Measurements from ENCODE around the gene IPO7. TPM values are rescaled to one million over a fixed set of nuclear protein-coding genes. Genes with fewer than 3 reads are reported as not detected.

IPO7 gene
- total RNA-seq, 1 experiment from 2014 or later = 205 TPM

DNA sequence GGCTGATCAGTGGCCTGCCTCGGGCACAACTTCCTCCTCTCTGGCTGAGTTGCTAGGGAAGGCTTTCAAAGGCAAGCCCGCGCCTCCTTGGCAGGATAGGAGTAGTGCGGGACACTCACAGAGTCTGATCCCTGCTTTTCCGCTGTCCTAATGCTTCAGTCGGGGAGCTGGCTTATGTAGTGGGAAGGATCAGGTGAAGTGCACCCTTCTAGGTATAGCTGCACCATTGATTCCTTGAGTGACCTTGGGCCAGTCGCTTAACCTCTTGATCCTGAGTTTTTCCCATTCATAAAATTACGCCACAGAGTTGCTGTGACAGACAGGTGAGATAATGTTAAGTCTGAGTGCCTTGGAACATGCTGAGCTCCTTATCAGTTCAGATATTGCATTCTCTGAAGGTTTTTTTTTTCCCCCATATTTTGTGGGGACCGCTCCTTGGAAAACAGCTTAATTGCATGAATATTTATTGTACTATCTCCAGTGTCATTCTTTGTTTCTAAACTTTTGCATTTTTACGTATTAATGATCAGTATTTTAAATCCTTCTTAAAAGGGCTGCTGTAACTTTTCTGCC is 961 bp downstream of the IPO7 start:
- Histone ChIP-seq H3K56ac (ENCODE audit: insufficient read length, low read depth, low read length) (no peak overlapping the region), H4K20me1 (ENCODE audit: control insufficient read depth, insufficient read depth, insufficient read length) (no peaks in the 10 kb centered on the region), H3K23me2 (ENCODE audit: insufficient read length, low read depth, low read length, poor library complexity, severe bottlenecking) (no peaks in the 10 kb centered on the region), H3K23ac (ENCODE audit: insufficient read length, low read depth, low read length) (no peak overlapping the region), H2BK20ac (ENCODE audit: low read depth, low read length, poor library complexity, severe bottlenecking) (no peak overlapping the region), H3K9me3 (ENCODE audit: control insufficient read depth, low read depth, low read length) (no peaks in the 10 kb centered on the region), H3K14ac (ENCODE audit: insufficient read depth, low read length) (peak overlapping the region; percentile 98), H3K4me2 (ENCODE audit: insufficient read depth, insufficient read length, low read length) (peak overlapping the region; percentile 75), H3K4ac (ENCODE audit: low read depth, low read length) (no peak overlapping the region), H3K9ac (ENCODE audit: extremely low read depth, insufficient read length, low read length) (peak overlapping the region; percentile 94), H2AK5ac (ENCODE audit: insufficient read length, low read length) (no peak overlapping the region), H3T11ph (ENCODE audit: low read length) (no peak overlapping the region), H3K18ac (ENCODE audit: insufficient read length, low read depth, low read length) (no peak overlapping the region), H2BK120ac (ENCODE audit: low read depth, low read length, poor library complexity, severe bottlenecking) (no peak overlapping the region), H4K91ac (ENCODE audit: insufficient read length, low read depth, low read length) (no peak overlapping the region), H3K79me2 (ENCODE audit: insufficient read depth, low read length) (peaks cover 45% of the 10 kb centered on the region), H4K8ac (replicated peaks; ENCODE audit: insufficient read length, low read depth, low read length) (no peak overlapping the region), H3K27me3 (ENCODE audit: insufficient read depth, low read length) (no peaks in the 10 kb centered on the region), H4K5ac (ENCODE audit: insufficient read length, low read depth, low read length) (no peak overlapping the region), H2BK5ac (ENCODE audit: insufficient read length, low read length) (no peak overlapping the region), H2BK12ac (ENCODE audit: insufficient read length, low read depth, low read length) (no peak overlapping the region), H3K4me1 (ENCODE audit: insufficient read depth, low read length) (no peaks in the 10 kb centered on the region), H3K79me1 (ENCODE audit: insufficient read depth, low read depth, low read length, poor library complexity, severe bottlenecking) (no peaks in the 10 kb centered on the region), H3K27ac (ENCODE audit: insufficient read length, low read depth, low read length) (no peak overlapping the region), H2AFZ (ENCODE audit: low read length) (no peak overlapping the region), H2BK15ac (ENCODE audit: low read depth, low read length) (no peak overlapping the region)
- no peak for DNase-seq
- peaks cover 22 to 33% of the 10 kb centered on the region in 2 experiments for H3K4me1 Mint-ChIP-seq
- no CpG with 5 or more reads among the region's 10 CpGs for WGBS (ENCODE audit: extremely low coverage, insufficient read length, low lambda C conversion rate)
- peaks cover 11 to 39% (median 15%) of the 10 kb centered on the region in 3 experiments; a peak in 6 of 7 replicates for H3K36me3 Mint-ChIP-seq (ENCODE audit: insufficient read depth in 1 of 3, low read depth in 3 of 3)
- H3K27me3 Mint-ChIP-seq (ENCODE audit: low read depth) = no peaks in the 10 kb centered on the region
- TF ChIP-seq, protein P1, sequence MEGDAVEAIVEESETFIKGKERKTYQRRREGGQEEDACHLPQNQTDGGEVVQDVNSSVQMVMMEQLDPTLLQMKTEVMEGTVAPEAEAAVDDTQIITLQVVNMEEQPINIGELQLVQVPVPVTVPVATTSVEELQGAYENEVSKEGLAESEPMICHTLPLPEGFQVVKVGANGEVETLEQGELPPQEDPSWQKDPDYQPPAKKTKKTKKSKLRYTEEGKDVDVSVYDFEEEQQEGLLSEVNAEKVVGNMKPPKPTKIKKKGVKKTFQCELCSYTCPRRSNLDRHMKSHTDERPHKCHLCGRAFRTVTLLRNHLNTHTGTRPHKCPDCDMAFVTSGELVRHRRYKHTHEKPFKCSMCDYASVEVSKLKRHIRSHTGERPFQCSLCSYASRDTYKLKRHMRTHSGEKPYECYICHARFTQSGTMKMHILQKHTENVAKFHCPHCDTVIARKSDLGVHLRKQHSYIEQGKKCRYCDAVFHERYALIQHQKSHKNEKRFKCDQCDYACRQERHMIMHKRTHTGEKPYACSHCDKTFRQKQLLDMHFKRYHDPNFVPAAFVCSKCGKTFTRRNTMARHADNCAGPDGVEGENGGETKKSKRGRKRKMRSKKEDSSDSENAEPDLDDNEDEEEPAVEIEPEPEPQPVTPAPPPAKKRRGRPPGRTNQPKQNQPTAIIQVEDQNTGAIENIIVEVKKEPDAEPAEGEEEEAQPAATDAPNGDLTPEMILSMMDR (conservative IDR thresholded peaks at IDR 0.05) = no peak
- peak overlapping the region; percentile 96 to 97 for H3K4me3 Mint-ChIP-seq
- H3K9me3 Mint-ChIP-seq = peaks cover 2 to 4% of the 10 kb centered on the region in 2 experiments; a peak in 1 of 5 replicates
- H3K27ac Mint-ChIP-seq = peak overlapping the region; percentile 94 to 99 (median 97)
